ENCODE measurements around the gene COPA.
"Not testable (repeated sequence)": the region's sequence is repeated elsewhere in the genome, so short reads cannot be mapped to it uniquely, and the experiment has no call there.

The COPA gene

DNA sequence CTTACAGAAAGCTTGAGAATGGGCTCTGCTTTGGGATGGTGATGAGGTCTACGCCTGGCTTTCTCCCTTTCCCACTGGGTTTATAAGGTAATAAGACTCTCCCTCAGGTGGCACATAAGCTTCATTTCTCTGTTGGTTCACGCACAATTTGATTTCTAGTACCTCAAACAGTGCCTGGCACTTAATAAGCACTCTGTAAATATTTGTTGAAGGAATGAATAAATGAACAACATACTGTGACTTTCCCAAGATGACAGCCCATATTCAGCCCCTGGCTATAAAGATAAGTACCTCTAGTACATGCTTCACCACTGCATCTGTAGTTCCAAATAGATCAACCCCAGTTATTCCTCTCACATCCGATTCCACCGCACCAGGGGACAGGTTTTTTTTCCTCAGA lies 17.8 kb downstream of the COPA start:
- DNase-seq (ENCODE audit: low spot score) = no peak

DNA sequence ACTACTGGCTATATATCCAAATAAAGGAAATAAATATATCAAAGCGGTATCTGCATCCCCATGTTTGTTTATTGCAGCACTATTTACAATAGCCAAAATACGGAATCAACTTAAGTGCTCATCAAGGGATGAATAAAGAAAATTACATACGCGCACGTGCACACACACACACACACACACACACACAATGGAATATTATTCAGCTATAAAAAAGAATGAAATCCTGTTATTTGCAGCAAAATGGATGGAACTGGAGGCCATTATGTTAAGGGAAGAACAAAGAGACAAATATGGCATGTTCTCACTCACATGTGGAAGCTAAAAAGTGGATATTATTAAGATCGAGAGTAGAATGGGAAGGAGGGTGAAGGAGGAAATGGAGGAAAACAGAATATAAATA lies 20.2 kb downstream of the COPA start:
- no peak for DNase-seq (ENCODE audit: low spot score)

DNA sequence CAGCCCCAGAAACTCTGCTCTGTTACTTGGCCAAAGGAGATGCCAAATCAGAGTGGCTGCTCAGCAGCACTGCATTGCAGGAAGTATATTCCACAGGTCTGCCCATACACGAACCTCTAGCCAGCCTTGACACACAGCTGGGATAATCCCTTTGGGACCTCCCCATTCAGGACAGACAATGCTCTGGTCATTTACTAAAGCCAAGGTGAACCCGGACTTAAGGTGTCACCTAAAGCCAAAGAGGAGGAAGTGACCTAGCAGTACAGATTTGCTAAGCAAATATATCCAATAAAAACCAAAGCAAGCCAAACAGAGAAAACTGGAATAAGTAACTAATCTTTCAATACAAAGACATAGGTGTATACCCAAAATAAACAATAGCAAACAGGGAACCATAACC lies 27.7 kb downstream of the COPA start:
- no peak for DNase-seq (ENCODE audit: low spot score)

DNA sequence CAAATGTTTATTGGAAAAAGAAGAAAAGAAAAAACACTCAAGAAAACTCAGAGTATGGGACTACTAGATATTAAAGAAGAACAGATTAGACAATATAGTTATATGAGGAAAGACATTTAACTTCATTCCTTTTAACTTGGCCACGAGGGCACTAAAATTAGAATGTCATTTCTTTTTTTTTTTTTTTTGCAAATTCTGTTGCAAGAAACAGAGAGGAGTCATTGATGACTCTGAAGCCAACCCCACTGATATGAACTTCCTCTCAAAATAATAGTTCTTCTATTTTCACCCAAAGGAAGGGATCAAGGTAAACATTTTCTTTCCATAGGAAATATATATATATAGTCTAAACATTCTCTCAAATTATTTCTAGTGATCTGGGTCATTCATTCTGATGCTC lies 33.5 kb downstream of the COPA start:
- DNase-seq (ENCODE audit: low spot score) = no peak

DNA sequence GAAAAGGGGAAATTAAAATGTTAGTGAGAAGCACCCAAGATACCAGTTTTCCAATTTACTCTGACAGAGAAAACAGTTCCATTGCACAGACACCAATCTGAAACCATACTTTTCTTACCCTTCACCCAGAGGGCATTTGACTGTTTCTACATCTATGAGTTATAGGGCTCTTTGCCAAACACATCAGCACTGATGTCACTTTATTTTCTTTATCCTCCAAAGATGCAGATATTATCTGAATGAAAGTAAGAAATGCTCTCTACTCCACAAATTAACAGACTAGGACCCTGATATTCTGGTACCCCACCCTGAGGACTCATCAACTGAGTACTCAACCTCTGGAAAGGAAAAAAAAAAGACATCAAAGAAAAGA lies 33.9 kb downstream of the COPA start:
- no peak for DNase-seq (ENCODE audit: low spot score)

DNA sequence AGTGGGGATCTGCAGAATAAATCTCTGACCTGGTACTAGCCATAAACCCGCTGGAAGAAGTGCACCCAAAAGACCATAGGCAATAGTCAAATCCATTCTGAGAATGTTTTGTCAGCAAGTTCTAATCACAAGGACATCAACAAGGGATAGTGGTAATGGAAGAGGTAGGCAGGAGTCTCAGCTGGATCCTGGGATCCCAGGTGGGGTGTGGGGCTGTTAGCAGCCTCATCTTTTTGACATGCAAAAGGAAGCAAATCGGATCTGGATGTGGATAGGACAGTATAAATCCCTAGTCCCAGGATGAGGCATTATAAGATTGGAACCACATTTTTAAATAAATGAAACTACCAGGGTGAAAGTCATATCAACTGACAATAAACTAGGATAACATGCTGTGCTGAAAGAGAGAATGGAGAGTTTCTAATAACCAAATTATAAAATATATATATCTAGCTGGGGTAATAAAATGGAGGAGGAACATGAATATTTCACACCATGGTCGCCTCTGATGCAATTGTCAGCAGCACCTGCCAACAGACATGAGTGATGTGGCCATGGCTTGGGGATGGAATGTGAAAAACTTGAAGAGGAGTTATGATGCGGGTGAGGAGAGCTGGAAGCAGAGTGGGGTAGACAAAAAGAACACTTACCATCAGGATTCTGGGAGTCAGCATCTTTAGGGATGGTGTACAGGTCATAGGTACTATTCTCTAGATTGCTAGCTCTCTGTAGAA lies 34.4 kb downstream of the COPA start:
- no peak for DNase-seq (ENCODE audit: low spot score)

DNA sequence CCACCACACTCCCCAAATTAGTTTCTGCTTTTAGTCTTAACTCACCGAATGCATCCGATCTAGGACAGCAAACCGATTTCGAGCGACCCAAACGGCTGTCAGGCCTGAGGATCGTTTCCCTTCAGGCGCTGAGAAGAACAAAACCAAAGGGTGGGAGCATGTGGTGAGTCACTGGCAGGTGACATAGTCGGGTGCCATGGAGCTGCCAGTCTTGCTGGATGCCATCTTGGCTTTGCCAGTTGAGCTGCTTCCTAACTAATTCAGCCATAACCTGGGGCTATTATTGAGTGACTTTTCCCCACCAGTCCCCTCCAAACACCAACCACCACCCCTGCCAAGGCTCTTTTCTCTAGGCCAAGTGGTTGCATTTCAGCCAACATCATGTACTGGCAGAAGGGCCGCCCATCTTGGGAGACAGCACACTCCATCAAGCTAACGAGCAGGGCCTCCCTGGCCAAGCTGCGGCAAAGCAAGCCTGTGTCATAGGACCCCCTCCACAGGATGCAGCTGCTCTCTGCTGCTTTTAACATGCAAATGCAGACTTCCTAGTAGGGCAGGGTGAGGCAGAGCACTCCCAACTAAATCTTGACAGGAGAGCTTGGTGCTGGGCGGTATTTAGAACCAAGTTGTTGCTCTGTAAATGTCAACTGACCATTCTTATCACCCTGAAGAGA lies 35.8 kb downstream of the COPA start:
- peak; percentile 62 for DNase-seq (ENCODE audit: low spot score)

DNA sequence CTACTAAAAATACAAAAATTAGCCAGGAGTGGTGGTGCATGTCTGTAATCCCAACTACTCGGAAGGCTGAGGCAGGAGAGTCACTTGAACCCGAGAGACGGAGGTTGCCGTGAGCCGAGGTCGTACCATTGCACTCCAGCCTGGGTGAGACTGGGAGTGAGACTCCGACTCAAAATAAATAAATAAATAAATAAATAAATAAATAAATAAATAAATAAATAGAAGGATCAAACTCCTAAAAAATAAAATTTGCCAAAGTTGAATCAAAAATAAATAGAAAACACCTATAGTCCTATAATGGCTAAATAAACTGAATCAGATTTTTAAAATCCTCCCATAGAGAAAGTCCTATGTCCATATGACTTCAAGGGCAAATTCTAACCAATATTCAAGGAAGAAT lies 42.9 kb downstream of the COPA start:
- DNase-seq (ENCODE audit: low spot score) = no peak

GRCh38 chr1:160296036-160296435 lies 47.0 kb downstream of the COPA start:
- DNase-seq (ENCODE audit: low spot score) = no peak

- no peak for DNase-seq (ENCODE audit: low spot score)
Measured at GRCh38 chr1:160293020-160293968, 49.8 kb downstream of the COPA start.

DNA sequence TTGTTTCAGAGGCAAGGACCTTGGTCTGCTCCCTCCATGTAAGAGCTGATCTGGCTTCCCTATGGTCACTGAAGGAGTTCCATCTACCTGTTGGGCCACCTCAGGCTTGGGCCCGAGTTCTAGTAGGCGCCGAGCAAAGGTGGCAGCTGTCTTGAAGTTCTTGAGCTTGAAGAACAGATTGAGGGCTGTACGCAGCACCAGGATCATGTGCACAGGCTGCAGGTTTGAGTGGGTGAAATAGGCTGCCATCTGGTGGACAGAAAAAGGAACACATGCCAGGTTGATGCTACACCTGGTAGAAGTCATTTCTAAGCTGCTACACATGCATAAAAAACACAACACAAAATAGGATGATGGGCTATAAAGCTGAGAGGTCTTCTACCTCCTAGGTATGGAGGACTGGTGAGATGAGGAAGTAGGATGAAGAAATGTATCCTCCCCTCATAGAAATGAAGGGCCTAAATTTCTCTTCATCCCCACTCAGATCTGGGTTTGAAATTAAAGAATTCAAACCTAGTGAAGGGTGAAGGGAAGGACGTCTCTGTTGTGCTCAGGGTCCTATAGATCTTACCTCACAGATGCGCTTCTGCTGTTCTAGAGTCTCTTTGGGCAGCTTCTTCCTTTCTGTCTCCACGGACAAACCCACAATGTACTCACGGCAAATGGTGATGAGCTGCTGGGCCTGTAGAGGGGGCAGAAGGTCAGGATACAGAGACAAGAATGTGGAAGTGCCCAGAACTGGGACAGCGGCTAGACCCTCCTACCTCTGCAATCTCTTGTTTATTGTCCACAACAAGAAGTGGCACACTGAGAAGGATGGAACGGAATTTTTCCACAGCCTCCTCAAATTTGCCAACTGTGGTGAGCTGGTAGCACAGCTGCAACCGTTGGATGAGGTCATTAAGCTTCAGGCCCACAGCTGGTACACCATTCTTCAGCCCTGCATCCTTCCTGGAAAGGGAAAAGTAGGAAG lies 51.5 kb downstream of the COPA start:
- DNase-seq (ENCODE audit: low spot score) = peak; percentile 91

GRCh38 chr1:160287769-160288168 lies 55.3 kb downstream of the COPA start:
- not testable (repeated sequence) for DNase-seq (ENCODE audit: low spot score)

GRCh38 chr1:160285506-160285905 lies 57.5 kb downstream of the COPA start:
- DNase-seq (ENCODE audit: low spot score) = no peak

GRCh38 chr1:160284782-160285344 lies 58.2 kb downstream of the COPA start, which contains the start of gene PEX19:
Gene PEX19, minus strand, starts transcription at chr1:160285133. Its CDS starts 9 bp downstream, at chr1:160285124.
- DNase-seq (ENCODE audit: low spot score) = peak; percentile 96

GRCh38 chr1:160284220-160284781 lies 58.7 kb downstream of the COPA start:
- DNase-seq (ENCODE audit: low spot score) = peak; percentile 64

- no peak for DNase-seq (ENCODE audit: low spot score)
Measured at GRCh38 chr1:160282807-160283206, 60.2 kb downstream of the COPA start.

DNA sequence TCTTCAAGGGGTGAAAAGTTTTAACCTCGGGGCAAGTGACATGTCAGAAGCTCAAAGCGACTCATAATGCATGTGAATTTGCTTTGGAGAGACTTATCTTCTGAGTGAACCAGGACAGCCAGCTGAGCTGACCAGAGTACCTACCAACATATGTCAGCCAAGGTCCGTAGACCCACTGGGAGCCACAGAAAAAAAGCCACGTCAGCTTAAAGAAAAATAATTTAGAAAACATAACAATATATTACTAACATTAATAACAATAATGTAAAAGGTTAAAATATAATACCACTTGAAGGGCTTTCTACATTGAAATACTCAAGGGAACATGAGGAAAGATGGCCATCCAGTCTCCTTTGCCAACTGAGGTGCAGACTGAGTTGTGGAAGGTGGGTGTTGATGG lies 65.1 kb downstream of the COPA start:
- DNase-seq (ENCODE audit: low spot score) = no peak

GRCh38 chr1:160277330-160277729 lies 65.7 kb downstream of the COPA start:
- no peak for DNase-seq (ENCODE audit: low spot score)

DNA sequence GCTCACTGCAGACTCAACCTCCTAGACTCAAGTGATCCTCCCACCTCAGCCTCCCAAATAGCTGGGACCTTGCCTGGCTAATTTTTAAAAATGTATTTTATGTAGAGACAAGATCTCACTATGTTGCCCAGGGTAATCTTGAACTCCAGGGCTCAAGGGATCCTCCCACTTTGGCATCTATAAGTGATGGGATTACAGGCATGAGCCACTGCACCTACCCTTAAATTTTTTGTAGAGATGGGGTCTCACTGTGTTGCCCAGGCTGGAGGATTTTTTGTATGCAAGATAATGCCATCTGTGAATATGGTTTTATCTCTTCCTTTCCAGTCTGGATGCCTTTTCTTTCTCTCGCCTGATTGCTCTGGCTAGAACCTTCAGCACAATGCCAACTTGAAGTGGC lies 72.0 kb downstream of the COPA start:
- no peak for DNase-seq (ENCODE audit: low spot score)

- no peak for DNase-seq (ENCODE audit: low spot score)
Measured at GRCh38 chr1:160267284-160267991, 75.6 kb downstream of the COPA start.

Measured in NAMALWA (cell line).